ENCODE results near the gene WNT5B.

WNT5B gene

GRCh38 chr12:1643905-1644533 lies 15.0 kb downstream of the WNT5B start:
- FAIRE-seq = no peak
- TF ChIP-seq PAX5 (IDR thresholded peaks at IDR 0.05; ENCODE audit: insufficient read depth, low read length, severe bottlenecking) = no peak
- TF ChIP-seq POLR2A (IDR thresholded peaks at IDR 0.05; ENCODE audit: low read depth, low read length) = no peak
- DNase-seq (ENCODE audit: insufficient read length, low spot score) = no peak

DNA sequence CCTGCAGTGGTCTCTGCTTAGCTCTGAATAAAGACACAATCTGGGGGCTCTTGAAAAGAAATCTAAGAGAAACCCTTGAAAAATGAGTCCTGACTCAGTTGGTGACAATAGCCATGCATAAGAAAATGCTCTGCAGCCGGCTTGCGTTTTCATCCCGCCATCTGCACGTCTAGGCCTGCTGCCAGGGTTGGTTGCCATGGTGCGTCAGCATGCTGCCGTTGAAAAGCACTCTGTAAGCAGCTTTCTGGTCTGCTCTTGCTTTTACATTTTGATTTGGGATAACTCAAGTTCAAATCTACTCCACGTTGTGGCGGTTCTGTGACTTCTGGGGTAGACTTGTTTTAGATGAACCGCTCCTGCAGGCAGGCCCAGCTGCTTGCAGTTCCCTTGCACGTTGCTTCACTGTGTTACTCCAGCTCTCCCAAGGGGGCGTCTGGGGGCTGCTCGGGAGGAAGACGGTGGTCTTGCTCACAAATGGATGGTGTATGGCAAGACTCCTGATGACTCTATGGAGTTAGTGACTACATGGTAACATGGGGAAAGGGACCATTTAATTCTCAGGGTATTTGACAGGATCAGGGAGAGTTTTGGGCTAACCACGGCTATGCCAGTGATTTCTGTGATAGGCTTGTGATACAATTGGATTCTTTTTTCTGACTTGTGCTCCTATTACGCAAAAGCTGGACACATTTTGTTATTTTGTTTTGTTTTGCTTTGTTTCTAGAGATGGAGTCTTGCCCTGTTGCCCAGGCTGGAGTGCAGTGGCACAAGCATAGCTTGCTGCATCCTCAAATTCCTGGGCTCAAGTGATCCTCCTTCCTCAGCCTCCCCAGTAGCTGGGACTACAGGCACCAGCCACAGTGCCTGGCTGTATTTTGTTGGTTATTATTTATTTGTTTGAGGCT lies 15.8 kb downstream of the WNT5B start:
- DNase-seq (ENCODE audit: insufficient read length, low spot score) = no peak
- no peak for TF ChIP-seq SPI1 (IDR thresholded peaks at IDR 0.05; ENCODE audit: low read depth, low read length)
- TF ChIP-seq PAX5 (IDR thresholded peaks at IDR 0.05; ENCODE audit: insufficient read depth, low read length, severe bottlenecking) = no peak
- no peak for TF ChIP-seq POLR2A (IDR thresholded peaks at IDR 0.05; ENCODE audit: low read depth, low read length)
- TF ChIP-seq POU2F2 (IDR thresholded peaks at IDR 0.05; ENCODE audit: low read depth, low read length) = no peak
- no peak for TF ChIP-seq TAF1 (IDR thresholded peaks at IDR 0.05; ENCODE audit: low read depth, low read length)
- TF ChIP-seq POLR2AphosphoS5 (IDR thresholded peaks at IDR 0.05; ENCODE audit: low read depth, low read length) = no peak
- no peak for FAIRE-seq

DNA sequence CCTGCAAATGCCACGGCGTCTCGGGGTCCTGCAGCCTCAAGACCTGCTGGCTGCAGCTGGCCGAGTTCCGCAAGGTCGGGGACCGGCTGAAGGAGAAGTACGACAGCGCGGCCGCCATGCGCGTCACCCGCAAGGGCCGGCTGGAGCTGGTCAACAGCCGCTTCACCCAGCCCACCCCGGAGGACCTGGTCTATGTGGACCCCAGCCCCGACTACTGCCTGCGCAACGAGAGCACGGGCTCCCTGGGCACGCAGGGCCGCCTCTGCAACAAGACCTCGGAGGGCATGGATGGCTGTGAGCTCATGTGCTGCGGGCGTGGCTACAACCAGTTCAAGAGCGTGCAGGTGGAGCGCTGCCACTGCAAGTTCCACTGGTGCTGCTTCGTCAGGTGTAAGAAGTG lies 16.8 kb downstream of the WNT5B start:
- DNase-seq (ENCODE audit: insufficient read length, low spot score) (no peak), FAIRE-seq (no peak)
- TF ChIP-seq POLR2AphosphoS5 (IDR thresholded peaks at IDR 0.05; ENCODE audit: low read depth, low read length) (no peak), SPI1 (IDR thresholded peaks at IDR 0.05; ENCODE audit: low read depth, low read length) (no peak), TAF1 (IDR thresholded peaks at IDR 0.05; ENCODE audit: low read depth, low read length) (no peak), PAX5 (IDR thresholded peaks at IDR 0.05; ENCODE audit: insufficient read depth, low read length, severe bottlenecking) (no peak), POU2F2 (IDR thresholded peaks at IDR 0.05; ENCODE audit: low read depth, low read length) (no peak), POLR2A (IDR thresholded peaks at IDR 0.05; ENCODE audit: low read depth, low read length) (no peak)

- TF ChIP-seq PAX5 (IDR thresholded peaks at IDR 0.05; ENCODE audit: insufficient read depth, low read length, severe bottlenecking) (no peak), SPI1 (IDR thresholded peaks at IDR 0.05; ENCODE audit: low read depth, low read length) (no peak), POU2F2 (IDR thresholded peaks at IDR 0.05; ENCODE audit: low read depth, low read length) (no peak), POLR2AphosphoS5 (IDR thresholded peaks at IDR 0.05; ENCODE audit: low read depth, low read length) (no peak), TAF1 (IDR thresholded peaks at IDR 0.05; ENCODE audit: low read depth, low read length) (no peak), POLR2A (IDR thresholded peaks at IDR 0.05; ENCODE audit: low read depth, low read length) (no peak)
- FAIRE-seq (no peak), DNase-seq (ENCODE audit: insufficient read length, low spot score) (no peak)
These were observed 17.7 kb downstream of the WNT5B start for GRCh38 chr12:1646569-1647284.

GRCh38 chr12:1647285-1647669 lies 18.2 kb downstream of the WNT5B start:
- no peak for TF ChIP-seq TAF1 (IDR thresholded peaks at IDR 0.05; ENCODE audit: low read depth, low read length)
- TF ChIP-seq POLR2AphosphoS5 (IDR thresholded peaks at IDR 0.05; ENCODE audit: low read depth, low read length) = no peak
- no peak for TF ChIP-seq POLR2A (IDR thresholded peaks at IDR 0.05; ENCODE audit: low read depth, low read length)
- no peak for TF ChIP-seq SPI1 (IDR thresholded peaks at IDR 0.05; ENCODE audit: low read depth, low read length)
- no peak for TF ChIP-seq PAX5 (IDR thresholded peaks at IDR 0.05; ENCODE audit: insufficient read depth, low read length, severe bottlenecking)
- TF ChIP-seq POU2F2 (IDR thresholded peaks at IDR 0.05; ENCODE audit: low read depth, low read length) = no peak
- FAIRE-seq = no peak
- DNase-seq (ENCODE audit: insufficient read length, low spot score) = no peak

DNA sequence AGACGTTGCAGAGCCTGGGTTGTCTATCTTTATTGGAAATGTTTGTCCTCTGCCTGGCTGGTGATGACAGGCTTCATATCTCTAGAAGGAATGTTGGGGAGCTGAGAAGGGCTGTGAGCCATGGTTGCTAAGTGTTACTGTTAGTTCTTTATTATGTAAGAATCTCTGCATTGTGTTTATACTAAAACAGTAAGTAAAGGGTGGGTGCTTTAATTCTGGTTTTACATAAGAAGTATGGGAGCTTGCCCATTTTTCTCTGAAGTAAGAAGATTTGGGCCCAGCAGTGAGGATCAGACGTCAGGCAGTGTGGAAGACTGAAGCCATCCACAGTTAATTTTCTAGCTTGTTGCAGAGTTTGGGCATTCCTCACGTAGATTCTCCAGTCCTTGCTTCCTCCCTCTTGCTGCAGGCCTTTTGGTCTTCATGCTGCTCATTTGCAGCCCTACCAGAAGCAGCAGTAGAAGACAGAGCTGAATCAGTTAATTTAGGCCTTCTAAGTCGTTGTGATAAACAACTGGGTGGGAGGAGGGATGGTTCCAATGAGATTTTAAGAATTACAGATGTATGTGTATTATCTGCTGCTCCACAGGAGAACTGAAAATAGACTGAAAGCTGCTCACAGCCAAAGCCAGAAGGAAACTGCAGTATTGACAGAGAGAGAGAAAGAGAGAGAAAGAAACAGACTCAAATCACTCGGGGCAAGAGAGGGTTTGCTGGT lies 21.4 kb downstream of the WNT5B start:
- FAIRE-seq (no peak), DNase-seq (ENCODE audit: insufficient read length, low spot score) (no peak)
- TF ChIP-seq PAX5 (IDR thresholded peaks at IDR 0.05; ENCODE audit: insufficient read depth, low read length, severe bottlenecking) = no peak
- no peak for TF ChIP-seq SPI1 (IDR thresholded peaks at IDR 0.05; ENCODE audit: low read depth, low read length)
- TF ChIP-seq POLR2A (IDR thresholded peaks at IDR 0.05; ENCODE audit: low read depth, low read length) = no peak
- no peak for TF ChIP-seq TAF1 (IDR thresholded peaks at IDR 0.05; ENCODE audit: low read depth, low read length)
- TF ChIP-seq POU2F2 (IDR thresholded peaks at IDR 0.05; ENCODE audit: low read depth, low read length) = no peak
- TF ChIP-seq POLR2AphosphoS5 (IDR thresholded peaks at IDR 0.05; ENCODE audit: low read depth, low read length) = no peak

- no peak for FAIRE-seq
- no peak for TF ChIP-seq PAX5 (IDR thresholded peaks at IDR 0.05; ENCODE audit: insufficient read depth, low read length, severe bottlenecking)
- no peak for TF ChIP-seq POLR2A (IDR thresholded peaks at IDR 0.05; ENCODE audit: low read depth, low read length)
- no peak for TF ChIP-seq SPI1 (IDR thresholded peaks at IDR 0.05; ENCODE audit: low read depth, low read length)
- no peak for TF ChIP-seq POLR2AphosphoS5 (IDR thresholded peaks at IDR 0.05; ENCODE audit: low read depth, low read length)
- no peak for TF ChIP-seq POU2F2 (IDR thresholded peaks at IDR 0.05; ENCODE audit: low read depth, low read length)
- TF ChIP-seq TAF1 (IDR thresholded peaks at IDR 0.05; ENCODE audit: low read depth, low read length) = no peak
- no peak for DNase-seq (ENCODE audit: insufficient read length, low spot score)
These were observed 21.9 kb downstream of the WNT5B start for GRCh38 chr12:1650978-1651361.

- no peak for DNase-seq (ENCODE audit: insufficient read length, low spot score)
- FAIRE-seq = no peak
- TF ChIP-seq POLR2AphosphoS5 (IDR thresholded peaks at IDR 0.05; ENCODE audit: low read depth, low read length) (no peak), POU2F2 (IDR thresholded peaks at IDR 0.05; ENCODE audit: low read depth, low read length) (no peak), SPI1 (IDR thresholded peaks at IDR 0.05; ENCODE audit: low read depth, low read length) (no peak), POLR2A (IDR thresholded peaks at IDR 0.05; ENCODE audit: low read depth, low read length) (no peak), PAX5 (IDR thresholded peaks at IDR 0.05; ENCODE audit: insufficient read depth, low read length, severe bottlenecking) (no peak), TAF1 (IDR thresholded peaks at IDR 0.05; ENCODE audit: low read depth, low read length) (no peak)
These were observed 22.9 kb downstream of the WNT5B start for GRCh38 chr12:1651946-1652345.

Data from GM12891 (cell line).